ENCODE results near the gene ITM2C. TPM values are rescaled to one million over a fixed set of nuclear protein-coding genes. Genes with fewer than 3 reads are reported as not detected.
A peak's percentile ranks its signal among the peaks of the same experiment; 100 is the strongest.

The ITM2C gene
- total and polyA plus RNA-seq, 9 of the 15 experiments (the other 6 are each of a cell fraction or from before 2014, with no cell fraction given), result 0.49 to 58.8 (median 21.5) TPM

- TF ChIP-seq REST (IDR thresholded peaks at IDR 0.05; ENCODE audit: borderline replicate concordance) (peak; percentile 41; the same call in 1 of the 2 replicates), REST (CRISPR knock-in tag; IDR thresholded peaks at IDR 0.05; ENCODE audit: low read depth) (no peak), UBTF (IDR thresholded peaks at IDR 0.05; ENCODE audit: borderline replicate concordance in 1 of 2, low read depth in 2 of 2, low read length in 2 of 2) (peak in 1 of 2 experiments; percentile 78; a peak in 1 of 4 replicates), HNRNPL (IDR thresholded peaks at IDR 0.05; ENCODE audit: low read depth, low read length) (no peak), STAG1 (CRISPR knock-in tag; IDR thresholded peaks at IDR 0.05; ENCODE audit: borderline replicate concordance) (0 out of 2 replicates have a peak, but pooled peaks have one; percentile 19), CXXC5 (CRISPR knock-in tag; IDR thresholded peaks at IDR 0.05) (0 out of 2 replicates have a peak, but pooled peaks have one; percentile 14), HDAC8 (tag; IDR thresholded peaks at IDR 0.05) (no peak), CTCFL (IDR thresholded peaks at IDR 0.05; ENCODE audit: borderline replicate concordance, insufficient read depth, low read depth, low read length, poor library complexity, severe bottlenecking) (peak; percentile 71), ZFX (CRISPR knock-in tag; IDR thresholded peaks at IDR 0.05) (peak; percentile 44; the same call in 1 of the 2 replicates), CTCF (IDR thresholded peaks at IDR 0.05 in 2 of 3, conservative IDR thresholded peaks at IDR 0.05 in 1 of 3; ENCODE audit: insufficient read depth in 2 of 3, low read depth in 1 of 3, low read length in 3 of 3) (peak; percentile 70 to 78 (median 78)), SMC3 (conservative IDR thresholded peaks at IDR 0.05; ENCODE audit: insufficient read depth, low read depth, low read length) (peak; percentile 40; the same call in 1 of the 2 replicates)
Measured at GRCh38 chr2:230847883-230848388, 16.8 kb upstream of the ITM2C start (continued).
